Heart right ventricle (tissue), 16 donors: ENCODE data around the gene FLRT1. TPM values are rescaled to one million over a fixed set of nuclear protein-coding genes. Genes with fewer than 3 reads are reported as not detected.

Experiments
- ATAC-seq, 8 donors: fragments of 200-7000 bp; cut with Tn5 transposase; one replicate each; pipeline ENCODE4 v1.9.1; 2020; ENCODE audit warnings: mild to moderate bottlenecking in 8 of 8, moderate library complexity in 8 of 8, moderate number of reproducible peaks in 1 of 8
- DNase-seq, 2 donors: peaks; one replicate each; pipeline ENCODE4 v3.0.0-alpha.2; 2020
- H3K27ac ChIP-seq, 10 donors: fragments of 200-600 bp; sonication (generic) in 2 of 10; one replicate each; pipeline versions ENCODE4 v1.5.0 to v1.8.0; 2020 to 2022; ENCODE audit warnings: mild to moderate bottlenecking in 3 of 10
- H3K27me3 ChIP-seq, 7 donors: fragments of 200-600 bp; one replicate each; pipeline ENCODE4 v1.8.0; 2021 to 2022; ENCODE audit warnings: mild to moderate bottlenecking in 2 of 7
- H3K36me3 ChIP-seq, 9 donors: fragments of 200-600 bp; sonication (generic) in 1 of 9; one replicate each; pipeline versions ENCODE4 v1.5.0 to v1.8.0; 2020 to 2022; ENCODE audit warnings: mild to moderate bottlenecking in 2 of 9
- H3K4me1 ChIP-seq, 9 donors: fragments of 200-600 bp; sonication (generic) in 1 of 9; one replicate each; pipeline versions ENCODE4 v1.5.0 to v1.8.0; 2020 to 2022; ENCODE audit warnings: mild to moderate bottlenecking in 4 of 9
- H3K4me3 ChIP-seq, 10 donors: fragments of 200-600 bp; sonication (generic) in 2 of 10; one replicate each; pipeline versions ENCODE4 v1.5.0 to v1.8.0; 2020 to 2022; ENCODE audit warnings: mild to moderate bottlenecking in 7 of 10, moderate library complexity in 2 of 10
- H3K9me3 ChIP-seq, 11 donors: fragments of 200-600 bp in 10 of 11; sonication (generic) in 2 of 11; one replicate each; pipeline versions ENCODE4 v1.5.0 to v1.8.0; 2013 to 2022; ENCODE audit warnings: mild to moderate bottlenecking in 2 of 11, control low read depth in 1 of 11, moderate library complexity in 1 of 11
- WGBS, 2 donors: extraction: QIAGEN DNeasy Blood & Tissue Kit; methylation state at CpG; one replicate each; pipeline ENCODE4 v1.1.7; 2013; ENCODE audit warnings: inconsistent platforms in 1 of 2; 5-methylcytosine and 5-hydroxymethylcytosine counted together
- intact Hi-C, 10 donors: fragments of 100-400 bp; cut with DNase I; formaldehyde crosslinking; loops; one replicate each; pipeline versions ENCODE4 v1.11.1 to v1.14.2; 2022
- polyA plus RNA-seq, 2 donors: library from polyadenylated mRNA; stranded (reverse); fragments of 200-250 nt; gene quantifications; one replicate each; pipeline ENCODE4 v1.2.3, GENCODE V29; 2013
- total RNA-seq, 10 donors: library from RNA; stranded (reverse); fragmentation: NEBNext Ultra II Directional in 3 of 10; extraction: Animal tissue kit (Norgen Biotek cat#: 25700) in 3 of 10; gene quantifications; one replicate each; pipeline versions ENCODE4 v1.2.1 to v1.2.4, GENCODE V29; 2021 to 2023
- TF ChIP-seq, protein P1 (sequence below), 9 donors: fragments of 200-600 bp; sonication (generic) in 2 of 9; IDR thresholded peaks; one replicate each; pipeline versions ENCODE4 v1.5.0 to v1.8.0; 2021 to 2022; ENCODE audit warnings: antibody characterized with exemption in 9 of 9, mild to moderate bottlenecking in 5 of 9, moderate library complexity in 1 of 9
- donor health status: Arrhythmogenic right ventricular cardiomyopathy.
- donor health status: ischemic (EF 13 %, LVEDD 7.1; RV severe dilation, severe dysfunction).
- donor health status: healthy with polysubstance abuse.
- donor health status: DM: no; HTN: yes; CAD: no.
- donor health status: DM: no; HTN: no; CAD: no.
- donor health status: ischemic (EF 25% LVEDD 6.9; RV normal size, moderate dysfunction).
- donor health status: ischemic (EF 25% LVEDD 5.7; RV mildly dilated, moderate dysfunction).
- donor health status: healthy.
- donor health status: DM: yes; HTN: yes; CAD: no.
- donor health status: Ischemic cardiomyopathy.
- donor health status: ischemic (EF 35%, LVEDD 5.7; RV mildly dilated, moderate dysfunction).
- donor health status: nonischemic (EF 11% LVEDD 7.7; RV severe dilation, severe dysfunction).
- donor health status: DM: yes; HTN: yes; CAD: no.
- donor health status: PGD.
- donor health status: ischemic (EF 29% LVEDD 5.4; RV normal size, mild dysfunction).
- donor health status: nonischemic (EF 23%, LVEDD 6.1; RV moderate dilation, normal function).

The FLRT1 gene
- total and polyA plus RNA-seq, 12 donors: 0.17 to 0.83 (median 0.39) TPM

DNA sequence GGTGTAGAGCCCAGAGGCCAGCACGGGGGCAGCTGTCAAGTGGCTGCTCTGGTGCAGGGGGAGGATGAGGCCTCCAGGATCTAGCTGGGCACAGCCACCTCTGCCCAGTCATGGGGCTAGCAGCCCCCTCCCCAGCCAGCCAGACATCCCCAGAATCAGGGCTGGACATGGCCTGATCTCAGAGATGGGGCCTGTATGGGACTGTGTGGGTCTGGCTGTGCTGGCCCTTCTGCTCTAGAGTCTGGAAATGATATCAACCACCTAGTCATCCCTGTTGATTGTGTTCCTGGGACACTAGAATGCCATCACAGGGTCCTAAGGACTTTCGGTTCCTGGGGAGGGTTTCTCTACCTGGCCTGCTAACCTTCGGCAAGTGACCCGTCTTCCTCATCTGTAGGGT, 2.8 kb downstream of the FLRT1 start:
- Histone ChIP-seq H3K36me3 (no peaks in the 10 kb centered on the region), H3K9me3 (no peaks in the 10 kb centered on the region), H3K27me3 (peaks cover 0 to 46% (median 25%) of the 10 kb centered on the region in 7 donors), H3K4me1 (peaks cover 6 to 23% (median 19%) of the 10 kb centered on the region in 9 donors), H3K27ac (no peak overlapping the region), H3K4me3 (no peak overlapping the region)
- intact Hi-C loops: no loop called here
- 97 to 98% methylated on average over 4 of the region's 4 CpGs for WGBS, 2 donors
- TF ChIP-seq, protein P1, sequence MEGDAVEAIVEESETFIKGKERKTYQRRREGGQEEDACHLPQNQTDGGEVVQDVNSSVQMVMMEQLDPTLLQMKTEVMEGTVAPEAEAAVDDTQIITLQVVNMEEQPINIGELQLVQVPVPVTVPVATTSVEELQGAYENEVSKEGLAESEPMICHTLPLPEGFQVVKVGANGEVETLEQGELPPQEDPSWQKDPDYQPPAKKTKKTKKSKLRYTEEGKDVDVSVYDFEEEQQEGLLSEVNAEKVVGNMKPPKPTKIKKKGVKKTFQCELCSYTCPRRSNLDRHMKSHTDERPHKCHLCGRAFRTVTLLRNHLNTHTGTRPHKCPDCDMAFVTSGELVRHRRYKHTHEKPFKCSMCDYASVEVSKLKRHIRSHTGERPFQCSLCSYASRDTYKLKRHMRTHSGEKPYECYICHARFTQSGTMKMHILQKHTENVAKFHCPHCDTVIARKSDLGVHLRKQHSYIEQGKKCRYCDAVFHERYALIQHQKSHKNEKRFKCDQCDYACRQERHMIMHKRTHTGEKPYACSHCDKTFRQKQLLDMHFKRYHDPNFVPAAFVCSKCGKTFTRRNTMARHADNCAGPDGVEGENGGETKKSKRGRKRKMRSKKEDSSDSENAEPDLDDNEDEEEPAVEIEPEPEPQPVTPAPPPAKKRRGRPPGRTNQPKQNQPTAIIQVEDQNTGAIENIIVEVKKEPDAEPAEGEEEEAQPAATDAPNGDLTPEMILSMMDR (IDR thresholded peaks at IDR 0.05): no peak
- DNase-seq: no peak
- ATAC-seq: no peak

DNA sequence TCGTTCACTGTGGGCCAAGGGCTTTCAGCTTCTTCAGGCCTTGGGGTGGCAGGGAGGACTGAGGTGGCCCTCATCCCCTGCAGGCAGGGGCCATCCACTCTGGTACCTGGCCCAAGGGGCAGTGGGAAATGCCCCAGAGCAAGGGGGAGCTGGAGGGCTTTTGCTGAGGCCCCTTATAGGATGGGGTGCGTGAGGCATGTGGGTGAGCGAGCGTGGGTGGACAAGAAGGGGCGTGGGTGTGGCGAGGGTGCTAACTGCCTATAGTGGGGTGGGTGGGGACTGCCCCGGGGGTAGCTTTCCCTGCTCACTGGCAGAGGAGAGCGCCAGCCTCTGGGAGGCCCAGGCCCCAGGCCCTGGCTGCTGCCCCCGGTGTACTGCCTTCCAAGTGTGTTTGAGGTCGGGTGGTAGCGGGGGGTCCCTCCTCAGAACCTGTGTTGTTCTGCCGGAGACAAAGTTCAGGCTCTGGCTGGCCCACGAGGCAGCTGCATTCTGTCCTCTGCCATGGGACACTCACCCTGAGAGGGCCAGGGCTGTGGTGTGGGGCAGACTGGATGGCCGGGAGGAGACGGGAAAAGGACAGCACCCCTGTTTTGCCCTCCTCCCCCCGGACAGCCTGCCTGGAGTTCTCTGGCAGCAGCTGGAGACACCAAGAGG, 3.4 kb downstream of the FLRT1 start:
- H3K36me3 ChIP-seq: no peaks in the 10 kb centered on the region
- ATAC-seq (no peak), DNase-seq (no peak)
- intact Hi-C loops: no loop called here
- no peak overlapping the region for H3K4me3 ChIP-seq
- no peaks in the 10 kb centered on the region for H3K9me3 ChIP-seq
- H3K27me3 ChIP-seq: peaks cover 0 to 40% (median 24%) of the 10 kb centered on the region in 7 donors
- peaks cover 6 to 23% (median 19%) of the 10 kb centered on the region in 9 donors for H3K4me1 ChIP-seq
- WGBS, 2 donors: 85 to 90% methylated on average over 16 of the region's 16 CpGs
- TF ChIP-seq, protein P1 (IDR thresholded peaks at IDR 0.05): no peak
- no peak overlapping the region for H3K27ac ChIP-seq

DNA sequence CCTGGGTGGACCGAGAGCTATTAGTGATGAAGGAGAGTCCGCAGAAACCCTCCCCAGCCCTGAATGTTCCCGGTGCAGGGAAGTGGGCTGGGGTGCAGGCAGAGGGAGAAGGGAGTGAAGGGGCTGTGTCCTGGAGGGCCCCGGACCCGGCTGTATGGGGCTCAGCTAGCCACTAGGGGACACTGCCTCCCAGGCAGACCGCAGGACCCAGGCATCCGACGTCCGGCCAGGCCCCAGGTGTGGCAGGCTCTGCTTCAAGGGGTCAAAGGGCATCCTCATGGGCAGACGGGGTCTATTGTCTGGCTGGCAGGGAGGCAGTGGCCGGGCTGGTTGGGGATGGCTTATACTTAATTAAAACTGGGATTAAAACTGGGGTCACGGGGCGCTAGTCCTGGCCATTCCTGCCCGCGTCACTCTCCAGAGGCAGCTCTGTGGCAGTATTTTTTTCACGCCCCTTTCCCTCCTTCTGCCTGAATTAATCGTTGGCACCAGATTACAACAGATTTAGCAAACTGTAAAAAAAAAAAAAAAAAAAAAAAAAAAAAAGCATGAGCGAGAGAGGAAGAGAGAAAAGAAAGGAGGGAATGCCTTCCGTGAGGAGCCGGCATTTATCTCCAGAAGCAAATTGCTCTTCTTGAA, 5.1 kb downstream of the FLRT1 start:
- H3K4me3 ChIP-seq: no peak overlapping the region
- ATAC-seq (no peak), DNase-seq (no peak)
- H3K4me1 ChIP-seq: peaks cover 6 to 16% (median 12%) of the 10 kb centered on the region in 9 donors
- TF ChIP-seq, protein P1 (IDR thresholded peaks at IDR 0.05): peak in 6 of 9 donors; percentile 22 to 45 (median 36)
- H3K9me3 ChIP-seq: no peaks in the 10 kb centered on the region
- no peak overlapping the region for H3K27ac ChIP-seq
- H3K27me3 ChIP-seq: peaks cover 0 to 26% (median 14%) of the 10 kb centered on the region in 7 donors
- intact Hi-C loops: no loop called here
- 70 to 75% methylated on average over 20 of the region's 20 CpGs for WGBS, 2 donors
- H3K36me3 ChIP-seq: no peaks in the 10 kb centered on the region

DNA sequence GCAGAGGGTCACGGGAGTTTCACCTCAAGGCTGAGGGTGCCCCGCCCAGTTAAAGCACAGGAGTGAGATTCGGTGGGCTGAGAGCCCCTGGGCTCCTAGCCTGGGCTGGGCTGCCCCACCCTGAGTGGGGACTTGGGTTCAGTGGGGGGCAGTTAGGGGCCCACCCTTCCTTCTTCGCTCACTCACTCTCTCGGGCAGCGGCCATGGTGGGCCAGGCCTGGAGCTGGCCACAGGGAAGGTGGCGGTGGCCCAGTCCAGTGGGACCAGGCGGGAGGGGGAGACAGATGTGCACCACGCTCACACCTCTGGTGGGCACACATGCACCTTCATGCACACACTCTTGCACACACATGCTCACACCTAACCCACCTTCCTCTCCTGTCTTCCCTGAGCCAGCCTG, 6.1 kb downstream of the FLRT1 start:
- Histone ChIP-seq H3K27ac (no peak overlapping the region), H3K36me3 (no peaks in the 10 kb centered on the region), H3K9me3 (no peaks in the 10 kb centered on the region), H3K4me1 (peaks cover under 1 to 6% (median 3%) of the 10 kb centered on the region in 9 donors), H3K27me3 (peaks cover 0 to 16% (median 5%) of the 10 kb centered on the region in 7 donors), H3K4me3 (no peak overlapping the region)
- intact Hi-C loops: no loop called here
- ATAC-seq (peak in 1 of 8 donors; percentile 23), DNase-seq (no peak)
- TF ChIP-seq, protein P1 (IDR thresholded peaks at IDR 0.05): no peak
- WGBS, 2 donors: 90 to 96% methylated on average over 9 of the region's 9 CpGs
